Endothelial cell of umbilical vein (primary cell): ENCODE results near the gene ERBB4. TPM values are rescaled to one million over a fixed set of nuclear protein-coding genes. Genes with fewer than 3 reads are reported as not detected.

Source experiments
- BruUV-seq: library from RNA; stranded (reverse); fragments of 400-500 nt; replicated peaks from 2 replicates; lab custom pipeline; 2021; lab: Mats Ljungman, UMichigan
- CTCF ChIA-PET: fragments of 300-600, 350-600 bp; sonication (Branson Sonifier 250); formaldehyde crosslinking; loops from one replicate; lab custom pipeline; 2021; ENCODE audit warnings: antibody characterized with exemption, inconsistent platforms; lab: Charles Lee
- POLR2A ChIA-PET: fragments of 300-600, 350-600 bp; sonication (Branson Sonifier 250); formaldehyde crosslinking; loops from one replicate; lab custom pipeline; 2021; ENCODE audit warnings: antibody characterized with exemption, inconsistent platforms; lab: Charles Lee
- DNase-seq: peaks from one replicate; pipeline ENCODE4 v3.0.0-alpha.2; 2011; ENCODE audit warnings: low read depth, low spot score
- FAIRE-seq: peaks from 2 replicates; lab custom pipeline; 2011; peaks lifted over from hg19 to GRCh38; lab: Jason Lieb, UNC
- H2AFZ ChIP-seq: 2 replicates; pipeline ENCODE4 v1.6.0; 2012; ENCODE audit warnings: low read depth, low read length, control low read depth, inconsistent platforms
- H3K27ac ChIP-seq: 2 replicates; pipeline ENCODE4 v1.5.1; 2011; ENCODE audit warnings: low read depth, mild to moderate bottlenecking, control low read depth, low read length, moderate library complexity; ENCODE audit not compliant: insufficient read depth
- H3K27me3 ChIP-seq, 2 experiments: 2 replicates each; pipeline versions ENCODE4 v1.6.0 to v1.6.1; 2011; ENCODE audit warnings: low read length in 2 of 2, mixed read lengths in 1 of 2; ENCODE audit not compliant: control insufficient read depth in 2 of 2, insufficient read depth in 2 of 2
- H3K36me3 ChIP-seq, 2 experiments: 2 replicates in 1 of 2; 3 replicates in 1 of 2; pipeline ENCODE4 v1.5.1; 2011; ENCODE audit warnings: low read length in 2 of 2, mild to moderate bottlenecking in 1 of 2, moderate library complexity in 1 of 2; ENCODE audit not compliant: control insufficient read depth in 2 of 2, insufficient read depth in 2 of 2; ENCODE audit errors: extremely low read depth in 1 of 2
- H3K4me1 ChIP-seq: 3 replicates; pipeline ENCODE4 v1.5.1; 2011; ENCODE audit warnings: mild to moderate bottlenecking, low read length; ENCODE audit not compliant: control insufficient read depth, insufficient read depth; ENCODE audit errors: extremely low read depth
- H3K4me2 ChIP-seq: 2 replicates; pipeline ENCODE4 v1.6.1; 2011; ENCODE audit warnings: low read length, control low read depth, mixed read lengths; ENCODE audit not compliant: insufficient read depth
- H3K4me3 ChIP-seq, 3 experiments: fragments of 200-600 bp in 1 of 3; sonication (generic), shearing (Covaris generic) in 1 of 3; replicated peaks in 1 of 3; 2 replicates each; pipeline ENCODE4 v1.5.1; 2011 to 2016; ENCODE audit warnings: control low read depth in 3 of 3, low read length in 3 of 3, mild to moderate bottlenecking in 2 of 3, inconsistent platforms in 1 of 3, low read depth in 1 of 3, moderate library complexity in 1 of 3; ENCODE audit not compliant: insufficient read depth in 1 of 3
- H3K79me2 ChIP-seq: 2 replicates; pipeline ENCODE4 v1.6.0; 2012; ENCODE audit warnings: low read length, inconsistent platforms; ENCODE audit not compliant: control insufficient read depth, insufficient read depth
- H3K9ac ChIP-seq: replicated peaks from 2 replicates; pipeline ENCODE3; 2011; ENCODE audit warnings: low read length, control low read depth; ENCODE audit not compliant: insufficient read depth; ENCODE audit errors: extremely low read depth
- H3K9me1 ChIP-seq: replicated peaks from 3 replicates; pipeline ENCODE4 v1.6.0; 2011; ENCODE audit warnings: mild to moderate bottlenecking, low read length; ENCODE audit not compliant: control insufficient read depth, insufficient read depth; ENCODE audit errors: extremely low read depth
- H3K9me3 ChIP-seq: replicated peaks from 2 replicates; pipeline ENCODE4 v1.5.1; 2012; ENCODE audit warnings: low read length, inconsistent platforms; ENCODE audit not compliant: control insufficient read depth, insufficient read depth
- H4K20me1 ChIP-seq: replicated peaks from 2 replicates; pipeline ENCODE3; 2011; ENCODE audit warnings: mild to moderate bottlenecking, low read length; ENCODE audit not compliant: control insufficient read depth, insufficient read depth; ENCODE audit errors: extremely low read depth
- CTCF ChIP-seq, 2 donors: IDR thresholded peaks; 1 replicate in 1 of 2; 2 replicates in 1 of 2; pipeline ENCODE4 v1.5.1; 2011; ENCODE audit warnings: low read length in 2 of 2, mild to moderate bottlenecking in 2 of 2, moderate library complexity in 2 of 2, control low read depth in 1 of 2, inconsistent platforms in 1 of 2, low read depth in 1 of 2; ENCODE audit not compliant: insufficient read depth in 1 of 2; ENCODE audit errors: extremely low read depth in 1 of 2
- EZH2 ChIP-seq: IDR thresholded peaks from 2 replicates; pipeline ENCODE4 v1.6.1; 2012; ENCODE audit warnings: borderline replicate concordance, low read depth, mild to moderate bottlenecking, moderate library complexity, low read length, inconsistent platforms; ENCODE audit not compliant: severe bottlenecking
- FOS ChIP-seq: IDR thresholded peaks from 2 replicates; pipeline ENCODE4 v1.6.1; 2011; ENCODE audit warnings: mild to moderate bottlenecking, low read length, moderate library complexity, borderline replicate concordance; ENCODE audit not compliant: insufficient read depth
- GATA2 ChIP-seq: IDR thresholded peaks from 2 replicates; pipeline ENCODE4 v1.7.0; 2011; ENCODE audit warnings: low read depth, mild to moderate bottlenecking, moderate library complexity, mixed read lengths, low read length; ENCODE audit not compliant: insufficient read length, insufficient read depth
- JUN ChIP-seq: IDR thresholded peaks from 2 replicates; pipeline ENCODE4 v1.6.1; 2011; ENCODE audit warnings: borderline replicate concordance, low read depth; ENCODE audit not compliant: insufficient read length, insufficient read depth
- MAX ChIP-seq: IDR thresholded peaks from 2 replicates; pipeline ENCODE4 v1.6.1; 2011; ENCODE audit not compliant: insufficient read depth, insufficient read length
- MYC ChIP-seq: IDR thresholded peaks from one replicate; pipeline ENCODE4 v1.6.1; 2011; ENCODE audit warnings: mild to moderate bottlenecking, low read depth, low read length
- POLR2A ChIP-seq: IDR thresholded peaks from 2 replicates; pipeline ENCODE4 v1.6.1; 2012; ENCODE audit warnings: low read depth, mild to moderate bottlenecking, control low read depth, low read length
- POLR2AphosphoS5 ChIP-seq: IDR thresholded peaks from 2 replicates; pipeline ENCODE4 v1.6.1; 2012; ENCODE audit warnings: low read depth, mild to moderate bottlenecking, control low read depth, low read length, moderate library complexity; ENCODE audit not compliant: insufficient read depth
- dilution Hi-C: fragments of 300-500 bp; cut with MboI; formaldehyde crosslinking; loops from one replicate; pipeline ENCODE4 v1.15.0; 2019; ENCODE audit warnings: low sequenced_read_pairs; ENCODE audit not compliant: extremely low pct_ligation_motif_present
- intact Hi-C: fragments of 100-400 bp; cut with micrococcal nuclease; formaldehyde crosslinking; loops from one replicate; pipeline ENCODE4 v1.10.0; 2022
- polyA plus RNA-seq, 4 experiments: library from polyadenylated mRNA; depleted of rRNA in 3 of 4; stranded (reverse) in 3 of 4; unstranded in 1 of 4; fragments of >200 nt; gene quantifications; 2 replicates each; pipeline versions ENCODE4 v1.2.1 to v1.2.3, GENCODE V29; 2011 to 2012; ENCODE audit warnings: missing spikeins in 1 of 4
- total RNA-seq: library from RNA; stranded (reverse); gene quantifications from 2 replicates; pipeline ENCODE4 v1.2.3, GENCODE V29; 2021

The ERBB4 gene
- total and polyA plus RNA-seq, 2 donors (not counting 3 experiments of a cell fraction or from before 2014, with no cell fraction given): 0.01 to 0.27 TPM

- dilution Hi-C loops: no loop called here
- no peaks in the 10 kb centered on the region for H3K36me3 ChIP-seq
- intact Hi-C loops: no loop called here
- no peak for FAIRE-seq
- CTCF ChIA-PET: interaction anchor here (2.2 kb wide), 1 partner anchor 8 kb away, joined by 11 read pairs; no protein-coding TSS in a partner anchor
- H3K27me3 ChIP-seq: no peaks in the 10 kb centered on the region
- no peak overlapping the region for H3K4me2 ChIP-seq
- POLR2A ChIA-PET: no interaction called here
- DNase-seq: no peak
- no peaks in the 10 kb centered on the region for H3K4me1 ChIP-seq
- no peaks in the 10 kb centered on the region for H3K9me3 ChIP-seq
- no TSS peak for BruUV-seq
- TF ChIP-seq MYC (no peak), MAX (no peak), POLR2AphosphoS5 (no peak), POLR2A (no peak), FOS (no peak)
- H2AFZ ChIP-seq: no peak overlapping the region
- no peaks in the 10 kb centered on the region for H4K20me1 ChIP-seq
- H3K9me1 ChIP-seq: no peaks in the 10 kb centered on the region
- H3K79me2 ChIP-seq: no peaks in the 10 kb centered on the region
- no peak overlapping the region for H3K27ac ChIP-seq
- H3K4me3 ChIP-seq: no peak overlapping the region
- H3K9ac ChIP-seq: no peak overlapping the region
Observed at GRCh38 chr2:211447548-211447947, 1091.1 kb downstream of the ERBB4 start.

GRCh38 chr2:211440107-211440506, 1098.5 kb downstream of the ERBB4 start:
- intact Hi-C loops: no loop called here
- Histone ChIP-seq H3K4me1 (peaks cover 2% of the 10 kb centered on the region), H3K36me3 (no peaks in the 10 kb centered on the region), H4K20me1 (no peaks in the 10 kb centered on the region), H3K79me2 (no peaks in the 10 kb centered on the region), H3K9me3 (no peaks in the 10 kb centered on the region), H3K9ac (no peak overlapping the region), H3K27ac (no peak overlapping the region), H3K9me1 (no peaks in the 10 kb centered on the region), H2AFZ (no peak overlapping the region), H3K4me2 (no peak overlapping the region), H3K4me3 (no peak overlapping the region), H3K27me3 (no peaks in the 10 kb centered on the region)
- no peak for TF ChIP-seq CTCF (IDR thresholded peaks at IDR 0.05; ENCODE audit: extremely low read depth in 1 of 2, insufficient read depth in 1 of 2, low read depth in 1 of 2, low read length in 2 of 2)
- no peak for TF ChIP-seq POLR2A
- no peak for TF ChIP-seq EZH2
- no peak for TF ChIP-seq POLR2AphosphoS5
- no peak for TF ChIP-seq JUN
- TF ChIP-seq GATA2: no peak
- DNase-seq (no peak), FAIRE-seq (no peak)
- ChIA-PET POLR2A (no interaction called here), CTCF (no interaction called here)
- BruUV-seq: no TSS peak
- dilution Hi-C loops: no loop called here
